NCI-H1930 (cell line): ENCODE data around the gene ACSBG1.

Source experiments
- DNase-seq, 2 experiments: peaks; one replicate each; lab custom pipeline; 2025; lab: John Stamatoyannopoulos, UW

The ACSBG1 gene

GRCh38 chr15:78130466-78131294 is 103.7 kb downstream of the ACSBG1 start:
- no peak for DNase-seq

- no peak for DNase-seq
These were observed 104.5 kb downstream of the ACSBG1 start for GRCh38 chr15:78129751-78130287.

- DNase-seq, result no peak
These were observed 105.2 kb downstream of the ACSBG1 start for GRCh38 chr15:78129077-78129750.

- no peak for DNase-seq
These were observed 106.5 kb downstream of the ACSBG1 start for GRCh38 chr15:78127882-78128281.

- no peak for DNase-seq
These were observed 109.1 kb downstream of the ACSBG1 start for GRCh38 chr15:78125267-78125666.

- no peak for DNase-seq
These were observed 113.8 kb downstream of the ACSBG1 start for GRCh38 chr15:78120523-78120922.
